Kasumi-1 (cell line): ENCODE data around the gene PRDM12.

Experiments used
- DNase-seq, 2 experiments: peaks; one replicate each; lab custom pipeline; 2025; lab: John Stamatoyannopoulos, UW

The PRDM12 gene

DNA sequence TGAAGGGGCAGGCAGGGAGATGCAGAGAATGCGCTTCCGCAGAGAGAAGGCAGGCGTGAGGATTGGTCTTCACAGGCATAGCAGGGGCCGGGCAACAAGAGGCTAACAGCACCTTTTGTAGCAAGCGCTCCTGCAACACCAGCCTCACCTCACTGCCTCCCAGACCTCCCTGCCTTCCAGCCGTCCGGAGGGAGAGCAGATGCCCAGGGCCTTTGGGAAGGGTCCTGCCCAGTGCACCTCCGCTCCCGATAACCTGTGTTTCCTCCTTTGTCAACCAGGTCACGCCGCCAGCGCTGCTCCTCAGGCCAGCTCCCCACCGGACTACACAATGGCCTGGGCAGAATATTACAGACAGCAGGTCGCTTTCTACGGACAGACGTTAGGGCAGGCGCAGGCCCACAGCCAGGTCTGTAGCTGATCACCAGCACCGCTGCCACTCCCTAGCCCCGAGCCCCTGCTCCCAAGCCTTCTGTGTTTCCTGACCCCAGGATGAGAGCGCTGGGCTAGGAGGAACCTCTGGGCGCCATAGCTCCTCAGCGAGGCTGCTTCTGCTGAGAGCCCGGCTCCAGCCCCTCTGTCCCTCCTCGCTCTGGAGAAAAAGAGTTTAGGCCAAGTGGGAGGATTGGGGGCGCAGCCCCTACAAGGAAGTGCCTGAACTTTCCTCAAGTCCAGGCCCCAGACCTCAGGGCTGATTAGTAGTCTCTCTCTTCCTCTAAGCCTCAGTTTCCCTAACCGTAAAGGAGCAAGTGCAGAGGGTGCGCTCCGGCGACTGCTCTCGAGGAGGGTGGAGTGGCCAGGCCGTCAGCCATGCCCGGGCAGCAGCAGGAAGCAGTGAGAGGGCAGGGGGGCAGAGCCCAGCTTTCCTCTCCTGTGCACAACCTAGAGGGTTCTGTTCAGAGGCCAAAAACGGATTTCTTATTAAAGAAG is 28.4 kb upstream of the PRDM12 start:
- DNase-seq = no peak

DNA sequence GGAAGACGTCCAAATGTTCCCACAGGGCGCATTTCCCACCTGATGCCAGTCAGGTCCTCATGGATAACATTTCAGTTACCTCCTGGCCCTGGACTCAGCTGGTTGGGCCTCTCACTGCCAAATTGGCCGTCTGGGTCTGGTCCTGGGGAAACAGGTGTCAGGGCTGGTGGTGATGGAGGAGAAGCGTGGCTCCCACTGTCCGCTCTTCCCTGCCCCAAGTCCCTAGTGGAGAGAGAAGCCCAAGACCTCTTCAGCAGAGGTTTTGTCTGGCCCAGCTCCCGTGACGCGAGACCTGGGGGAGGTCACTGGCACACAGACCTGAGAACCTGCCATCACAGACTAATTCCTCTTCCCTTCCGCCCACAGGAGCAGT is 27.8 kb upstream of the PRDM12 start:
- DNase-seq = no peak

DNA sequence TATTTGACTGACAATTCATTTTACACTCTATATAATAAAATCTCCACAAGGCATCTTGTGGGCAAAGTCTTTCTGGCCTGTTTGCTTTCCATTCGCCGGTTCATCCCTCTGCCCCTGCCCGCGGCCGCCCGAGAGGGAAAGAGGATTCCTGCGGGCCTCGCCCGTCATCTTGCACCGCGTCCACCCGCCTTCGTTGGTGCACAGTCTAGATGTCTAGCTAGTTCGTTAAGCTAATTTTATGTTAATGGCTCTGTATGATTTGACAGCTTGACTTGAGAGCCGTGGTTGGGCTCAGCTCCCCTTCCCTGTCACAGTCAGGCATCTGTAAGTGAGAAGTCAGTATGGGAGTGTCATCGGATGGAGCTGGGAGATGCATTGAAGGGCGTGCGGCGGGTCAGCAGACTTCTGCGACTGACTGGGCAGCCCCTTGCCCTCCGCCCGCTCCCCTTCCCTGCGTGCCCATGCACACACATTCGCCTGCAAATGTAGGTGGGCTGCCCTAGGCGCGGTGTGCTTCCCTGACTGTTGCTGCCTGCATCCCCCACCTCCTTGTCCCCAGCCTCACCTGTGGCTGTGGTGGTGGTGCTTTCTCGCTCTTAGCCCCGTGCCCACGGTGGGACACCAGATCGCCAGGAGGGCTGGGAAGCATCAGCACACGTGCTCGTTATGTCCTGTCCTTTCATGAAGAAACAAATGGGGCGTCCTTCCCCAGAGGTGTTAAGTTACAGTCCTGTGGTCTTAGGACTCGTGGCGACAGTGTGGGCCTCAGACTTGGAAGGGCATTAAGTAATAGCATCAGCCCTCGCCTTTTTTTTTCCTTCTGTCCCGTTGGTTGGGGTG is 25.9 kb upstream of the PRDM12 start:
- DNase-seq = no peak

DNA sequence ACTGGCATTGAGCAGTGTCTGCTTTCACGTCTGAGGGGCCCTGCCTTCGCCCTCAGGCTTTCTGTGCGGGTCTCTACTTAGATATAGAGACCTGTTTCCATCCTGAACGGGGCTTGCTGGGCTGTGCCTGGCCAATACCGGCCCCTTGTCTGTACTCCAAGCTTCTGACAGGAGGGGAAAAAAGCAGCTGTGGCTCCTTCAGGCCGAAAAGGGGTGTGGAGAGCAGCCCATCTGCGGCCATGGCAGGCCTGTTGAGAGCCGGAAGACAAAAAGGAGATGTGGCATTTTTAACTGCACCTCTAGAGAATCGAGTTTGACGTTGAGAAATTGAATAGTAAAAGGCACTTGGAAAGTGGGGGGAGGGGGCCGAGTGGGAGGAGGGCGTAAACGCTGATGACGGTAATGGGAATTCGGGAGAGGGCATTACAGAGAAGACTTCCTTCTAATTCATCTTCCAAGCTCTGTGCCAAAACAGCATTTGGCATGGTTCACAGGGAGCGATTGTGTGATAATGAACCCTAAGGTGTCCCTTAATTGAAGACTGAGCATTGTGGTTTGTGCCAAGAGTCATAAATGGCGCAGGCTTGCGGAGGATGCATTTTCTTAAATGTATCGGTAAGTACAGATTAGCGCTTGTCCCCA is 25.1 kb upstream of the PRDM12 start:
- no peak for DNase-seq

DNA sequence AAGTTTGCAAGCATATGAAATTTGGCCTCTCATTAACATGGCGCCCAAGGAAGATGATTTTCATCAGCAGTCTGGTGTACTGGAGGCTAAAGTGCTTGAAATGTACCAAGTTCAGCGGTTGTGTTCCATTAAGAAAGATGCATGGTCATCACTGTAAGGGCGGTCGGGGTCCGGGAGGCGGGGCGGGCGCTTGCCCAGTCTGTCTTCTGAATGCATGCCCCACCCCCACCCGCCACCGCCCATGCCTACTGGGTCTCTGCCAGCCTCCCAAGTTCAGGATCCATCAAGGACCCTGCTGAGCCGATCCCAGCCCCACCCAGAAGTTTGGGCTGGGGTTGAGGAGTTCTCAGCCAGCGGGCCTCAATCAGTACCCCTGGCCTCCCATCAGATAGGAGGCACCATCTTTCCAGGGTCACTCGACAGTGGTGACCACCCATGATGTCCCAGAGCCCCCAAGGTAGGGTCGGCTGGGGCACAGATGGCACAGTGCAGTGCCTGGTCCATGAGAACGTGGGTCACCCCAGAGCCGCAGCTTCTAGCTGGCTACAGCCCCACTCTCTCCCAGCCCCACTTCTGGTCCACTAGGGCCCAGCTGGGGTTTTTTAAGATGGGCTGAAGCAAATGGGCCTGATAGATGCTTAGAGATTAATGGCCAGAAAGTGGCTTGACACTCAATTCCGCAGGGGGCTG is 24.4 kb upstream of the PRDM12 start:
- no peak for DNase-seq

DNA sequence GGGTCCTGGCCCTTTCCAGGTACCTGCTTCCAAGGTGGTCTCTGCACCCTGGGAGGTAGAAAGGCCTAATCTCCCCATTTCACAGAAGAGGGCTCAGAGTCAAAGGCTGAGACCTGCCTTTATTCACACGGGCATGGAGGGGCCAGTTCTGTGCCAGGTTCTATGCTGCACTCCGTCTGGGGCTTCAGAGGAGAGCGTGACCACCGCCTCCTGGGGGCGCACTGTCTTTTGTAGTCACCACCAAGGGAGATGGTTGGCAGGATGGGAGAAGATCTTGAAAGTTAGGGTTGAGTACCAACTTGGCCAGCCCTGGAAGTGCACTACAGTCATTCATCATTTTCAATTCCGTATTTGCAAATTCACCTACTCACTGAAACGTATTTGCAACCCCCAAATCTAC is 23.7 kb upstream of the PRDM12 start:
- no peak for DNase-seq

DNA sequence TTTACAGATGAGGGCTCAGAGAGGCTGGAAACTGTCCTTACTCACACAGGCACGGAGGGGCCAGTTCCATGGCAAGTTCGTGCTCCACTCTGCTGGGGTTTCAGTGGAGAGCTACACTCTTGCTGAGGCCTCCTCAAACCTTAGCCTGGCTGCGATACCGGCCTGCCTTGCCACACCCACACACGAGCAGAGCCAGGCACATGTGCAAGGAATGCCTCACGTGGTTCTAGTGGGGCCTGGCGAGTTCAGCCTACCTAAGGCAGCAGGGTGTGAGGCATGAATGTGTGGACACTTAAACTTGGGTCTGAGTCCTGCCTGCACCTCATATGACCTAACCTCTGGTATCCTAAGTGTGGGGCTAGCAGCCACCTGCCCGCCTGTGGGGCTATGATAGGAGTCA is 21.5 kb upstream of the PRDM12 start:
- DNase-seq = no peak

DNA sequence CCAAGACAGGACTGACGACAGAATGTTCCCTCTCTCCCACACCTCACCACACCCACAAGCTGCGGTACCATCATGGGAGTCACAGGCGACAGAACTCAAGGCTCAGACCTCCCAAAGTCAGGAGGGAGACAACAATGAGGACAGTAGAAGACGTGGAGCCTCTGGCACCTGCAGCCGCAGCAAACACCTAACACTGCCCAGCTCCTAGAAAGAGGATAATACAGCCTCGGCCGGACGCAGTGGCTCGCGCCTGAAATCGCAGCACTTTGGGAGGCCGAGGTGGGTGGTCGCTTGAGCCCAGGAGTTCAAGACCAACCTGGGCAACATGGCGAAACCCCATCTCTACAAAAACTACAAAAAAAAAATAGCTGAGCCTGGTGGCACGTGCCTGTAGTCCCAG is 13.2 kb upstream of the PRDM12 start:
- no peak for DNase-seq

DNA sequence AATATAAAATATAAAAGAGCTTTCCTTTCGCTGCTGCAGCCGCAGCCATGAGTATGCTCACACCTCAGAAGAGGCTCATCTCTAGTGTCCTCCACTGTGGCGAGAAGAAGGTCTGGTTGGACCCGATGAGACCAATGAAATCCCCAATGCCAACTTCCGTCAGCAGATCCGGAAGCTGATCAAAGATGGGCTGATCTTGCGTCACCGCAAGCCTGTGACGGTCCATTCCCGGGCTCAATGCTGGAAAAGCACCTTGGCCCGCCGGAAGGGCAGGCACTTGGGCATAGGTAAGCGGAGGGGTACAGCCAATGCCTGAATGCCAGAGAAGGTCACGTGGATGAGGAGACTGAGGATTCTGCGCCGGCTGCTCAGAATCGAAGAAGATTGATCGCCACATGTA is 12.6 kb upstream of the PRDM12 start:
- no peak for DNase-seq

DNA sequence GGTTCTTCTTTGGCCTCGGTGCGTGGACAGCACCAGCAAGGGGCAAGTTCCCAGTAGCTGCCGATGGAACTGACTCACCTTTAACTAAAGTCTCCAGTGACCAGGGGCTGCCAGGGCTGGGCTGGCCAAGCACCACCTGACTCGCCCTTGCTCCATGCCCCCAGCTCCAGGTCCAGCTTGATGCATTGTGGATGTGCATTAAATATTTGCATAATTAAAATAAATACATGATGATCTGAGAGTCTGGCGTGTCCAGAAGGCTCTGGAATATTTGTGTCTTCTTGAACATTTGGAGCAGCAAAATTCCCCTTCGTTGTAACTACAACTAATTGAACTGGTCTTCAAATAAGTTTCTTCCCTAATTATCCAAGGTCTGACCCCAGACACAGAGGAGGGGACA is 9.5 kb upstream of the PRDM12 start:
- no peak for DNase-seq

DNA sequence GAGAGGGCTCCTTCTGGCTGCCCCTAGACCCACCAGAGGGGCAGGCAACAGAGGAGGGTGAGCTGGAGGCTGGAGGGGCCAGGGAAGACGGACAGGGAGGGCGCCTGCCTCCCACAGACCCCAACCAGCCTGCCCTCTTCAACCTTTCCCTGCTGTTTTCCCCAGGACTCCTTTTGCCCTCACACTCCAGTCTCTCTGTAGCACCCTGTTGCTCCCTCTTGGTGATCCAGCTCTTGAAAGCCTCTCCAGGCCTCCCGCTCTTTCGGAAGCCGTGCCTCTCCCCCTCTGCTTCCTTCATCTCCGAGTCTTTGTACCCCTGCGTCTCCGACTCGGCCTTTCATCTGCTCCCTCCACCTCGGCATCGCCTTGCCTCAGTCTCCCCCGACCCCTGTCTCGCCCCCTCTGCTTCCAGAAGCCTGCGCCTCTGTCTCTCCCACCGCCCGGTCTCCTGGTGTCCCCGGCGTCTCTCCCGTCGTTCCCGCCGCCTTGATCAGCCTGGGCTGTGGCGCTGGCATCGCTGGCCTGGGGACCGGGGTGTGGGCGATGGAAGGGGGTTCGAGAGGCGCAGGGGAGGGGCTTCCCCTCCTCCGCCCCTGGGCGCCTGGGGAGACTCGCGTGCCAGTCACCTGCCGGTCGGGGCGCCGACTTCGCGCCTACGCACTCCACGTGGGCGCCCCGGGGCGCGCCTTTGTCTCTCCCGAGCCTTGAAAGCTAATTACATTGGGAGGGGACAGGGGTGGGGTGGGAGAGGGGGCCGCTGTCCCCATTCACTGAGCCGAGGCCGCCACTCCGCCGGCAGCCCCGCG is 5.3 kb upstream of the PRDM12 start:
- no peak for DNase-seq

DNA sequence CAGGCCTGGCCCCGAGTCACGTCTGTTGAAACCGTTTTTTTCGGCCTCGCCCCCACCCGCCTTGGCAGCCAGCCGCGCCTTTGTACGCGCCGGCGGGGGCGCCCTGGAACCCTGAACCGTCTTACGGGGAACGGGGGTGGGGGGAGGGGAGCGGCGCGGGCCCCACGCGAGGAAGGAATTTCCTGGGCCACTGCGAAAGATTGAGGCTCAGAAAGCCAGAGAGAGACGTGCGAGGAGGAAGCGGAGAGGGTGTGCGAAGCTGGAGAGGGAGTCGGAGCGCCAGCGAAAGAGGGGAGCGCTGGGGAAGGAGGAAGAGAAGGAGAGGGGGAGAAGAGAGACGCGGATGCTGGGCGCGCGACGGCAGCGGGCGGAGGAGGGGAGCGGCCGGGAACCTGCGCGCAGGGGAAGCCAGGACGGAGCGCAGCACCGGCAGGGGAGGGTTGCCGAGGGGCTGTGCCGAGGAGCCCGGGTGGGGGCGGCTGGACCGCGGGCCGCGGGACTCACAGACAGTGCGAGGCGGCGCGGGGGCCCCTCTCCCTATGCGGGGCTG is 4.6 kb upstream of the PRDM12 start:
- no peak for DNase-seq

DNA sequence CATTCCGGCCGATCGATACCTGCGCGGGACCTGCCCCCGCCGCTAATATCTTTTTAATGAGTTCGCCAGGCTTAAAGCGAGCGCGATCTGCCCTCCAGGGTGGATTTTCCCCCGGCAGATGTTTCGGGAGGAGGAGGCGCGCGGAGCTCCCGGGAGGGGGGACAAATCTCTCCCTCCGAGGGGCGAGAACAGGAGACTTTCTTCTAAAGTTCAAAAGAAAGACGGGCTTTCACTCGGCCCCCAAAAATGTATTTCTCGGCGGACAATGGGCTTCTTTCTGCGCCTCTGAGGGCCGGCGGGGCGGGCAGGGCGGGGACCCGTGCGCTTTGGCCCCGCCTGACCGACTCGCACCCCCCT is 4.1 kb upstream of the PRDM12 start:
- DNase-seq = no peak

DNA sequence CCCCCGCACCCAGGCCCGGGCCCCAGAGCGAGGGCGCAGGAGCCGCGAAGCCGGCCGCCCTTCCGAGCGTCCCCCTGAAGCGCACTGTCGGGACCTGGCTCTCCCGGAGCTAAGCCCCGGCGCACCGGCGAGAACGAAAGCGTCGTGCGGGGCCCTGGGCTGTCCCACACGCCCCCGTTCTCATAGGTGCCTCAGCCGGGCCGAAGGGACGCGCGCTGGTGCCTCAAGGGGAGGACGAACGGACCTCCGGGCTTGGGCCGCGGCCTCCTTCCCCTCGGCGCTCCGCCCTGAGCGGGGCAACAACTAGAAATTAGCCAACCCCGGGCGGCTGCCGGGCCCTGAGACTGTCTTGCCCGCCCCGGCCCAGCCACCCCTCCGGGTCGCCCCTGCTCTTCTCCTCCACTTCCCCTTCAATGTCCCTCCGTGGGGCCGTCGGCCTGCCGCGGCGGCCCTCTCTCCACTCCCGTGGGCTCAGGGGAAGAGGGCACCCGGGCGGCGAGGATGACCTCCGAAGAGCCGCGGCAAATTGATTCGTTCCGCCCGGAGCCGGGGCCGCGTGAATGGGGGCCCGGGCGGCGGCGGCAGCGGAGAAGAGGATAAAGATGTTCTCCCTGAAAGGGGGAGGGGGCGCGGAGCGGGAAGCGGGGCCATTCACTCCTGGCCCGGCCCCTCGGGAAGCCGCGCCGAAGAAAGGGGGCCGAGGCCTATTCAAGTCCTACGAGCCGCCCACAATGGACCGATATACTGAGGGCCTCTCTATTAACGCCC is 3.5 kb upstream of the PRDM12 start:
- no peak for DNase-seq

DNA sequence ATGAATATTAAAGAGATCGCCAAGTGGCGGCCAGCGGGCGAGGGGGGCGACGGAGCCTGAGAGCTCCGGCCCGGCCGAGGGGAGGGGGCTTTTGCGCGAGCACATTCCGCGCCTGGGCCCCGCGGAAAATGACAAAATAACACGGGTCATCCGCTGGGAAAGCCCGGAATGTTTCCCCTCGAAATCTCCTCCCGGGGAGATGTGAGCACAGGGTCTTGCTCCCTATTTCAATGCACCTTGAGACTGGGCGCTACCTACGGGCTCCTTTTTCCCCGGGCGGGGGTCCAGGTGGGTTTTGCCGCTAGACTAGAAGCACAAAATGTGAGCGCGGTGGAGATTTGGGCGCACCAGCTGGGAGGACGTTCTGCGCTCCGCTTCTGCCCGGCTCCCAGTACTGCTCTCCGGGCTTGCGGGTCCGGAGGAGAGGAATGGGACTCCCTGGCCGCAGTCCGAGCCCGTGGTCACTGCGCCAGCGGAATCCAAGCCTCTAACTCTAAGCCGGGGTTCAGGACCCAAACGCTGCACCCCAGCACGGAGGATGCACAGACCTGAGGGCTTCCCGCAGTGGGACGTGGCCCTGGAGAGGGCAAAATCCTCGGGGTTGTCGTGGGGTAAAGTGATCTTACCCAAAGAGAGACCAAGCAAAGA is 2.8 kb upstream of the PRDM12 start:
- no peak for DNase-seq

DNA sequence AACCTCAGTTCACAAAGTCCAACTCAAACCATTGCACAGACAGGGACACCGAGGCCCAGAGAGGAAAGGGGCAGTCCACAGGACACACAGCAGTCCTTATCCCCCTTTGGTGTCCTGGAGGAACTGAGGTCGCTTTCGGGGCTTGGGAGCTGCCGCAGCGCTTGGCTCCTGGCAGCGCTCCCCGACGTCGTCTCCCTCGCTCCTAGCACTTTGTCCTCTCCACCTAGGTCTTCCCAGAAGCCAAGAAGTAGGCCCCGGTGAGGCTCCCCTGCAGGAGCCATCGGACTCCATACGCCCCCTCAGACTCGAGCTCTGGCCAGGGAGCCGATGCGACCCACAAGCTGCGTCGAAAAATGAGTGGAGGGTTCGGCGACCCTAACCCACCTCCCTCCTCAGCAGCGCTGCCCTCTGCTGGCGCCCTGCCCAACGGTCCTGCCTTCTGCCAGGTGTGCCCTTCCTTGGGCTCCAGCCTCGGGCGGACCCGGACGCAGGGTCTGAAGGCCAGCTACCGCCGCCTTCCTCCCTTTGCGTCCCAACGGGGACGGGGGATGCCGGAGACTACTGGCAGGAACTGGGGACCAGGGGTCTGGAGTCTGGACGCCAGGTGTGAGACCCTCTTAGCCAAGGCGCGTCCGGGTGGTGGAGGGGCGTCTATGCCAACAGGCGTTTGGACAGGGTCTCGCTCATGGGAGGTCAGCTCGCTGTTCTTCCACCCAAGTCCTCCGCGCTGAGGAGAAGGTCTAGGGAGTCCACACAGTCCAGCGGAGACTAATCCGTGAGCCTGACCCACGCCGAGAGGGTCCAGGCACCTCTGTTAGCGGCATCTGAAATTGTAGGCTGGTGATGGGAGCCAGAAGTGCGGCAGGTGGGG is 2.1 kb upstream of the PRDM12 start:
- DNase-seq = no peak

DNA sequence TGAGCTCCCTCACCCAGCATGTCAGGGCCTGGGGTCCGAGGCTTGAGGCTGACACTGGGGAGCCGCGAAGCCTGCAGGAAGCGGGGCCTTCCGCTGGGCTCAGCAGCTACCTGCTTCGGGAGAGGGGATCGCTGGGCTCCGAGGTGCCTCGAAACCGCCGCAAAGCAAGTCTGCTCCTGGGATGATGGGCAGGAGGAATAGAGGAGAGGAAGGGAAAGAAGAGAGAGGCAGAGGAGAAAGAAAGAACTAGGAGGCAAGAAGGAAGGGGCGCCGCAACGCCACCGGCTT is 1.5 kb upstream of the PRDM12 start:
- no peak for DNase-seq

DNA sequence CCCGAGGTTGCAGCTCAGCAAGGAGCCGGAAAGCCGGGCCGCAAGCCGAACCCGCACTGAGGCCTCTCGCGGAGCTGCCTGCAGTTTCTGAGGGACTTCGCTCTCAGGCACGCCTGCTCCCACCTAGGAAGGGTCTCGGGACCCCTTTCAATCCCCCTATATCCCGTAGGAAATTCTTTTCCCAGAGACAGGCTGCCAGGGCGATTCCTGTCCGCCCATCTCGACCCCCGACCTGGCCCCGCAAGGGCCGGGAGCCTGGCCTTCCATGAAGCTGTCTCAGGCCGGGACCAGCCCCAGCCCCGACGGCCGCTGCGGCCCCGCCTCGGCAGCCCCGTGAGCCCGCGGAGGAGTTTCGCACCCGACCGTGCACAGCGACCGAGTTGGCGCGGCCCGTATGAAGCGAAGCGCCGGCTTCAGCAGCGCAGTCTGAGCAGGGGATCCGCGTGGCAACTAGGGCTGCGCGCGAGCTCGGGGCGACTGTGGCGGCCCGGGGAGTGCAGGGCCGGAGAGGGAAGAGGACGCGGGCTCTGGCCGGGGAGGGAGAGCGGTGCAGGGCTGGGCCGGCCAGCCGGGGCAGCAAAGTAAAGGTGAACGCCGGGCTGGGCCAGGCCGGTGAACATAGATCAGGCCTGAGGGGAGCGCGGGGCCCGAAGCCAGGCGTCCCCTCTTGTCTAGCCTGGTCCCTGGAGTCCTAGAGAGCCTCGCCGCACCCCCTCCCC is 977 bp upstream of the PRDM12 start:
- no peak for DNase-seq

DNA sequence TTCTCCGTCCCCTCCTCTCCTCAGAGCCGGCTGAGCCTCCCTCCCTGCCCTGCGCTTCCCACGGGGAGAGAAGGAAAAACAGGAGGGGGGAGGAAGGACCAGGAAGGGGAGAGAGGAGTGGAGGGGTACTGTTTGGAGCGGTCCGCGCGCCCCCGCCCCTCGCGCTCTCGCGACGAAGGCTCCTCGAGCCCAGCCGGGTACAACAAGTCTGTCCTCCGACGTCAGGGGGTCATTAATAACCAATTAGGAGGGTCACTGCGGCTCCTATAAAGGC is 480 bp upstream of the PRDM12 start:
- DNase-seq = no peak
